K562 (cell line): Measurements from ENCODE around the gene CDC42EP1. TPM values are rescaled to one million over a fixed set of nuclear protein-coding genes. Genes with fewer than 3 reads are reported as not detected.
A peak's percentile ranks its signal among the peaks of the same experiment; 100 is the strongest.

ENCODE experiments used
- E2F6 ChIP-seq, 2 experiments: IDR thresholded peaks; 2 replicates each; pipeline ENCODE4 v1.6.1; 2011; ENCODE audit warnings: borderline replicate concordance in 1 of 2, control low read depth in 1 of 2, low read depth in 1 of 2, low read length in 1 of 2, mild to moderate bottlenecking in 1 of 2, mixed read lengths in 1 of 2, moderate library complexity in 1 of 2; ENCODE audit not compliant: insufficient read depth in 1 of 2, insufficient read length in 1 of 2, poor library complexity in 1 of 2, severe bottlenecking in 1 of 2; ENCODE audit errors: extremely low read depth in 1 of 2
- EGR1 ChIP-seq: fragments of 450-650 bp; conservative IDR thresholded peaks from 2 replicates; pipeline ENCODE4 v1.6.1; 2017; ENCODE audit warnings: mild to moderate bottlenecking
- HOMEZ ChIP-seq: fragments of 250-450 bp; sonication (Bioruptor Pico); IDR thresholded peaks from 2 replicates; pipeline ENCODE4 v1.4.0; 2020; ENCODE audit warnings: mild to moderate bottlenecking, moderate library complexity
- KLF13 ChIP-seq: fragments of 450-650 bp; IDR thresholded peaks from 2 replicates; pipeline ENCODE4 v1.6.1; 2016; ENCODE audit warnings: missing genetic modification characterization, low read depth, mild to moderate bottlenecking, missing compliant biosample characterization, moderate library complexity, borderline replicate concordance
- LCOR ChIP-seq: sonication (generic); formaldehyde crosslinking; IDR thresholded peaks from 2 replicates; pipeline ENCODE4 v1.8.0; 2022; ENCODE audit warnings: mild to moderate bottlenecking, missing genetic modification reagents
- MYBL2 ChIP-seq, 2 experiments: fragments of 450-650 bp in 1 of 2; sonication (generic) in 1 of 2; formaldehyde crosslinking in 1 of 2; IDR thresholded peaks; 2 replicates each; pipeline versions ENCODE4 v1.6.1 to v1.8.1; 2017 to 2022; ENCODE audit warnings: borderline replicate concordance in 1 of 2, inconsistent platforms in 1 of 2, low read depth in 1 of 2, mild to moderate bottlenecking in 1 of 2, missing genetic modification reagents in 1 of 2, moderate library complexity in 1 of 2
- POLR2AphosphoS2 ChIP-seq: IDR thresholded peaks from 2 replicates; pipeline ENCODE4 v1.6.1; 2012; ENCODE audit warnings: low read length, improper control_type of control experiment
- TAL1 ChIP-seq: fragments of 450-650 bp; IDR thresholded peaks from 2 replicates; pipeline ENCODE4 v1.6.1; 2016; ENCODE audit warnings: mild to moderate bottlenecking
- TSC22D4 ChIP-seq: fragments of 450-650 bp; IDR thresholded peaks from 2 replicates; pipeline ENCODE4 v1.6.1; 2016; ENCODE audit warnings: missing genetic modification characterization, missing biosample characterization, control low read depth
- ZNF24 ChIP-seq: fragments of 450-650 bp; IDR thresholded peaks from 2 replicates; pipeline ENCODE4 v1.6.1; 2016
- ZNF3 ChIP-seq: fragments of 250-450 bp; sonication (Bioruptor Pico); IDR thresholded peaks from 2 replicates; pipeline ENCODE4 v1.5.0; 2021; ENCODE audit warnings: mild to moderate bottlenecking, moderate library complexity
- polyA plus RNA-seq, 8 experiments: library from polyadenylated mRNA; depleted of rRNA in 4 of 8; stranded (reverse) in 5 of 8; unstranded in 3 of 8; fragments of >200 nt; fragmentation: Nextera tagmentation in 2 of 8; fragmentation: Illumina TruSeq in 1 of 8; extraction: Ambion mirVana in 2 of 8; extraction: Trizol in 1 of 8; gene quantifications; 2 replicates each; pipeline versions ENCODE4 v1.2.1 to v1.2.3, GENCODE V29; 2011 to 2014; ENCODE audit warnings: inconsistent platforms in 1 of 8, missing spikeins in 1 of 8
- total RNA-seq, 7 experiments: library from RNA; depleted of rRNA in 6 of 7; stranded (reverse); fragments of >200 nt in 6 of 7; fragmentation: Illumina TruSeq in 2 of 7; extraction: Trizol in 2 of 7; gene quantifications; 2 replicates each; pipeline versions ENCODE4 v1.2.1 to v1.2.3, GENCODE V29; 2011 to 2021; ENCODE audit warnings: low replicate concordance in 1 of 7
- TF ChIP-seq, protein P1 (sequence below): fragments of 250-450 bp; sonication (Bioruptor Pico); IDR thresholded peaks from 2 replicates; pipeline ENCODE4 v1.5.0; 2021; ENCODE audit warnings: mild to moderate bottlenecking, borderline replicate concordance
- TF ChIP-seq, protein P2 (sequence below), 2 experiments: IDR thresholded peaks in 1 of 2; conservative IDR thresholded peaks in 1 of 2; 2 replicates each; pipeline ENCODE4 v1.6.1; 2016; ENCODE audit warnings: low read depth in 2 of 2, mild to moderate bottlenecking in 1 of 2, missing compliant biosample characterization in 1 of 2, missing genetic modification characterization in 1 of 2, moderate library complexity in 1 of 2
- TF ChIP-seq, protein P3 (sequence below): sonication (generic); formaldehyde crosslinking; IDR thresholded peaks from 2 replicates; pipeline ENCODE4 v1.8.1; 2023; ENCODE audit warnings: mild to moderate bottlenecking, missing genetic modification reagents, moderate library complexity

The CDC42EP1 gene
- total and polyA plus RNA-seq, 9 of the 15 experiments (the other 6 are each of a cell fraction or from before 2014, with no cell fraction given): 0.67 to 70.2 (median 7.3) TPM

GRCh38 chr22:37552524-37553163 is 7.6 kb upstream of the CDC42EP1 start (continued):
- TF ChIP-seq, protein P1, sequence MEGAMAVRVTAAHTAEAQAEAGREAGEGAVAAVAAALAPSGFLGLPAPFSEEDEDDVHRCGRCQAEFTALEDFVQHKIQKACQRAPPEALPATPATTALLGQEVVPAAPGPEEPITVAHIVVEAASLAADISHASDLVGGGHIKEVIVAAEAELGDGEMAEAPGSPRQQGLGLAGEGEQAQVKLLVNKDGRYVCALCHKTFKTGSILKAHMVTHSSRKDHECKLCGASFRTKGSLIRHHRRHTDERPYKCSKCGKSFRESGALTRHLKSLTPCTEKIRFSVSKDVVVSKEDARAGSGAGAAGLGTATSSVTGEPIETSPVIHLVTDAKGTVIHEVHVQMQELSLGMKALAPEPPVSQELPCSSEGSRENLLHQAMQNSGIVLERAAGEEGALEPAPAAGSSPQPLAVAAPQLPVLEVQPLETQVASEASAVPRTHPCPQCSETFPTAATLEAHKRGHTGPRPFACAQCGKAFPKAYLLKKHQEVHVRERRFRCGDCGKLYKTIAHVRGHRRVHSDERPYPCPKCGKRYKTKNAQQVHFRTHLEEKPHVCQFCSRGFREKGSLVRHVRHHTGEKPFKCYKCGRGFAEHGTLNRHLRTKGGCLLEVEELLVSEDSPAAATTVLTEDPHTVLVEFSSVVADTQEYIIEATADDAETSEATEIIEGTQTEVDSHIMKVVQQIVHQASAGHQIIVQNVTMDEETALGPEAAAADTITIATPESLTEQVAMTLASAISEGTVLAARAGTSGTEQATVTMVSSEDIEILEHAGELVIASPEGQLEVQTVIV: no peak
- TF ChIP-seq EGR1 (0 out of 2 replicates have a peak, but pooled peaks have one; percentile 9), TAL1 (peak; percentile 99), LCOR (CRISPR knock-in tag) (peak; percentile 53; the same call in 1 of the 2 replicates), TSC22D4 (no peak), POLR2AphosphoS2 (no peak), MYBL2 (IDR thresholded peaks at IDR 0.05; ENCODE audit: low read depth) (no peak), MYBL2 (CRISPR knock-in tag; IDR thresholded peaks at IDR 0.05; ENCODE audit: borderline replicate concordance) (no peak), E2F6 (IDR thresholded peaks at IDR 0.05; ENCODE audit: borderline replicate concordance in 1 of 2, extremely low read depth in 1 of 2, insufficient read depth in 1 of 2, insufficient read length in 1 of 2, low read depth in 1 of 2, low read length in 1 of 2, poor library complexity in 1 of 2, severe bottlenecking in 1 of 2) (peak in 1 of 2 experiments; percentile 5), ZNF24 (0 out of 2 replicates have a peak, but pooled peaks have one; percentile 19), ZNF3 (no peak), KLF13 (tag) (0 out of 2 replicates have a peak, but pooled peaks have one; percentile 19), HOMEZ (CRISPR knock-in tag) (no peak)
- TF ChIP-seq, protein P2, sequence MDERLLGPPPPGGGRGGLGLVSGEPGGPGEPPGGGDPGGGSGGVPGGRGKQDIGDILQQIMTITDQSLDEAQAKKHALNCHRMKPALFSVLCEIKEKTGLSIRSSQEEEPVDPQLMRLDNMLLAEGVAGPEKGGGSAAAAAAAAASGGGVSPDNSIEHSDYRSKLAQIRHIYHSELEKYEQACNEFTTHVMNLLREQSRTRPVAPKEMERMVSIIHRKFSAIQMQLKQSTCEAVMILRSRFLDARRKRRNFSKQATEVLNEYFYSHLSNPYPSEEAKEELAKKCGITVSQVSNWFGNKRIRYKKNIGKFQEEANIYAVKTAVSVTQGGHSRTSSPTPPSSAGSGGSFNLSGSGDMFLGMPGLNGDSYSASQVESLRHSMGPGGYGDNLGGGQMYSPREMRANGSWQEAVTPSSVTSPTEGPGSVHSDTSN (CRISPR knock-in tag; IDR thresholded peaks at IDR 0.05; ENCODE audit: low read depth): no peak
- TF ChIP-seq, protein P2 (tag; conservative IDR thresholded peaks at IDR 0.05; ENCODE audit: low read depth): peak; percentile 82
- TF ChIP-seq, protein P3, sequence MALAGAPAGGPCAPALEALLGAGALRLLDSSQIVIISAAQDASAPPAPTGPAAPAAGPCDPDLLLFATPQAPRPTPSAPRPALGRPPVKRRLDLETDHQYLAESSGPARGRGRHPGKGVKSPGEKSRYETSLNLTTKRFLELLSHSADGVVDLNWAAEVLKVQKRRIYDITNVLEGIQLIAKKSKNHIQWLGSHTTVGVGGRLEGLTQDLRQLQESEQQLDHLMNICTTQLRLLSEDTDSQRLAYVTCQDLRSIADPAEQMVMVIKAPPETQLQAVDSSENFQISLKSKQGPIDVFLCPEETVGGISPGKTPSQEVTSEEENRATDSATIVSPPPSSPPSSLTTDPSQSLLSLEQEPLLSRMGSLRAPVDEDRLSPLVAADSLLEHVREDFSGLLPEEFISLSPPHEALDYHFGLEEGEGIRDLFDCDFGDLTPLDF (CRISPR knock-in tag): no peak
